BJ (cell line): ENCODE data around the gene CTNND2. TPM values are rescaled to one million over a fixed set of nuclear protein-coding genes. Genes with fewer than 3 reads are reported as not detected.

Experiments
- CTCF ChIA-PET: fragments of 350-600 bp; formaldehyde crosslinking; extraction: SDS; loops from one replicate; lab custom pipeline; 2021; ENCODE audit warnings: antibody characterized with exemption, inconsistent platforms; lab: Yijun Ruan, JAX
- POLR2A ChIA-PET: fragments of 300-600 bp; sonication (Branson Sonifier 250); formaldehyde crosslinking; extraction: SDS; loops from one replicate; lab custom pipeline; 2021; ENCODE audit warnings: antibody characterized with exemption; lab: Charles Lee
- DNase-seq: peaks from one replicate; pipeline ENCODE4 v3.0.0-alpha.2; 2011; ENCODE audit warnings: low read depth
- H3K27me3 ChIP-seq: 2 replicates; pipeline ENCODE4 v1.6.0; 2011; ENCODE audit warnings: low read length; ENCODE audit not compliant: control insufficient read depth, insufficient read depth
- H3K36me3 ChIP-seq: 2 replicates; pipeline ENCODE4 v1.5.1; 2011; ENCODE audit warnings: low read length; ENCODE audit not compliant: control insufficient read depth, insufficient read depth
- H3K4me3 ChIP-seq: 2 replicates; pipeline ENCODE4 v1.5.1; 2011; ENCODE audit warnings: low read depth, mild to moderate bottlenecking, control low read depth, low read length
- polyA plus RNA-seq: library from polyadenylated mRNA; depleted of rRNA; stranded (reverse); fragments of >200 nt; gene quantifications from 2 replicates; pipeline ENCODE4 v1.2.3, GENCODE V29; 2011
- TF ChIP-seq, protein P1 (sequence below): IDR thresholded peaks from 2 replicates; pipeline ENCODE4 v1.5.1; 2011; ENCODE audit warnings: low read depth, mild to moderate bottlenecking, control low read depth, inconsistent platforms, low read length, moderate library complexity; ENCODE audit not compliant: insufficient read depth

Gene CTNND2
- polyA plus RNA-seq, 1 experiment: not detected

GRCh38 chr5:11524188-11524587, 380.1 kb downstream of the CTNND2 start:
- CTCF ChIA-PET: no interaction called here

DNA sequence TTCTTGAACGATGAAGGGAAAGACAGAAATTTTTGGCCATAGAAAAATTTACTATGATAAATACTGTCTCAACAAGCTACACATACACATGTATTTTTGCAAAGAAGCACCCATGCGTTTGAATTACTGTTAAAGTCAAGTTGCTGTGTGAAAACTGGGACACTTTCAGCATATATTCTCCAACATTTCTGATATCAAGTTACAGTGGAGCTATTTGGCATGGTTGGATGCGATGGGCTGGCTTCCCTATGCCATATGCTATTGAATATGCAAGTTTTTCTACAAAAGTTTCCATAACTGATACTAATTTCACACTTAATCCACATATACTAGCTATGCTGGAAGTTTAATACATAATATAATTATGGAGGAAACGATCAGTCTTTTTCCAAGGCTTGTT, 381.4 kb downstream of the CTNND2 start:
- Histone ChIP-seq H3K27me3 (no peaks in the 10 kb centered on the region), H3K4me3 (no peak overlapping the region), H3K36me3 (no peaks in the 10 kb centered on the region)
- no peak for DNase-seq
- TF ChIP-seq, protein P1, sequence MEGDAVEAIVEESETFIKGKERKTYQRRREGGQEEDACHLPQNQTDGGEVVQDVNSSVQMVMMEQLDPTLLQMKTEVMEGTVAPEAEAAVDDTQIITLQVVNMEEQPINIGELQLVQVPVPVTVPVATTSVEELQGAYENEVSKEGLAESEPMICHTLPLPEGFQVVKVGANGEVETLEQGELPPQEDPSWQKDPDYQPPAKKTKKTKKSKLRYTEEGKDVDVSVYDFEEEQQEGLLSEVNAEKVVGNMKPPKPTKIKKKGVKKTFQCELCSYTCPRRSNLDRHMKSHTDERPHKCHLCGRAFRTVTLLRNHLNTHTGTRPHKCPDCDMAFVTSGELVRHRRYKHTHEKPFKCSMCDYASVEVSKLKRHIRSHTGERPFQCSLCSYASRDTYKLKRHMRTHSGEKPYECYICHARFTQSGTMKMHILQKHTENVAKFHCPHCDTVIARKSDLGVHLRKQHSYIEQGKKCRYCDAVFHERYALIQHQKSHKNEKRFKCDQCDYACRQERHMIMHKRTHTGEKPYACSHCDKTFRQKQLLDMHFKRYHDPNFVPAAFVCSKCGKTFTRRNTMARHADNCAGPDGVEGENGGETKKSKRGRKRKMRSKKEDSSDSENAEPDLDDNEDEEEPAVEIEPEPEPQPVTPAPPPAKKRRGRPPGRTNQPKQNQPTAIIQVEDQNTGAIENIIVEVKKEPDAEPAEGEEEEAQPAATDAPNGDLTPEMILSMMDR: no peak
- CTCF ChIA-PET: no interaction called here
- POLR2A ChIA-PET: no interaction called here

More at GRCh38 chr5:11524188-11524587, 380.1 kb downstream of the CTNND2 start:
- Histone ChIP-seq H3K27me3 (no peaks in the 10 kb centered on the region), H3K36me3 (no peaks in the 10 kb centered on the region), H3K4me3 (no peak overlapping the region)
- POLR2A ChIA-PET: no interaction called here
- no peak for DNase-seq
- TF ChIP-seq, protein P1: no peak

DNA sequence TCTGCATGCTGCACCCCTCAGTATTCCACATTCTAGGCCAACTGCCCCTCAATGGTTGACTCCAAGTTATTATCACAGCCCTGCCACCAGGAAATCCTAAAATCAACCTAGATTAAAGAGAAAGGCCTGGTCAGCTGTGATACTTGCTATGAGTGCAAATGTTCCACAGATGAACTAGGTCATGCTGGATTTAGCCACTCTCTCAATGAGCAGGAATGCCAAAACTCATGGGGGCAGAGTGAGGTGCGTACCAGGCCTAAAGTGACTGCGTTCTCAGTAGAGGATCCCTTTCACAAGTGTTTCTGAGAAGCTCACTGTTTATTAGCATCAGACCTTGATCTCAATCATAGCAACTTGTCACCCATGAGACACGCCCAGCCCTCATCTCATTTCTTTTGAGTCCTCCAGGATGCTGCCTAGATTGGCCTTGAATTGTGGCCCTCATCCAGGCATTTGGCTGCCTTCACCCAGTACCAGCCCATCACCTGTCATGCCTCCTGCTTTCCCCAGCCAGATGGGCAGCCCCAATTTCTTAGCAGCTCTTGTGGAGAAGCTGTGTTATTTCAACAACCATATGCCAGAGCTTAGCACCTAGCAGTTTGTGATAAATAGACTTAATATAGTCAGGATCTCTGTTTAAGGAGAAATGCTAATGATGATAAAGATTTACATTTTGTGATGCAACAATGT, 383.9 kb downstream of the CTNND2 start:
- DNase-seq: no peak
- ChIA-PET POLR2A (no interaction called here), CTCF (no interaction called here)
- TF ChIP-seq, protein P1: no peak
- no peaks in the 10 kb centered on the region for H3K36me3 ChIP-seq
- H3K27me3 ChIP-seq: no peaks in the 10 kb centered on the region
- no peak overlapping the region for H3K4me3 ChIP-seq

DNA sequence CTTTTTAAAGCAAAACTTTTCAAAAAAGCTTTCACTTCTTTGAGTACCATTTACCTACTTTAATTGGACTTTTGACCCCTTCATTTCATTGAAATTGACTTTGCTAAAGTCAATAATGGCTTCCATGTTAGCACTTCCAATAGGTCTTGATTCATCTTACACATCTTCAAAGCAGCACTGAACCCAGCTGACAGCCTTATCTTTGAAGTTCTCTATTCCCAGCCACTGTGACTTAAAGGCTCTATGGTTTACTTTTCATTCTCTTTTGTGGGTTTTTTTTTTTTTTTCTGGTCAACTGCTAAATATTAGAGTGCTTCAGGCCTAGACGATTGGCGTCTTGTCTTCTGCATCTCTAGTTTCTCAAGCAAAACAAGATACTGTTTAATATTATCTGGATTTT, 385.0 kb downstream of the CTNND2 start:
- H3K4me3 ChIP-seq: no peak overlapping the region
- TF ChIP-seq, protein P1: no peak
- H3K27me3 ChIP-seq: no peaks in the 10 kb centered on the region
- no peak for DNase-seq
- ChIA-PET POLR2A (no interaction called here), CTCF (no interaction called here)
- H3K36me3 ChIP-seq: no peaks in the 10 kb centered on the region

- ChIA-PET CTCF (no interaction called here), POLR2A (no interaction called here)
- Histone ChIP-seq H3K4me3 (no peak overlapping the region), H3K36me3 (no peaks in the 10 kb centered on the region), H3K27me3 (no peaks in the 10 kb centered on the region)
- DNase-seq: no peak
- TF ChIP-seq, protein P1: no peak
Measured at GRCh38 chr5:11518676-11519075, 385.6 kb downstream of the CTNND2 start.
